Spleen (tissue), 3 donors: ENCODE data around the gene RGL1.

Source experiments
- POLR2A ChIP-seq, 3 donors: fragments of 450-650 bp; IDR thresholded peaks; one replicate each; pipeline ENCODE4 v1.5.1; 2017; ENCODE audit warnings: antibody characterized with exemption in 3 of 3, mild to moderate bottlenecking in 1 of 3
- POLR2AphosphoS5 ChIP-seq, 3 donors: sonication (generic); formaldehyde crosslinking; IDR thresholded peaks; one replicate each; pipeline ENCODE4 v1.5.1; 2017; ENCODE audit warnings: antibody characterized with exemption in 3 of 3

DNA sequence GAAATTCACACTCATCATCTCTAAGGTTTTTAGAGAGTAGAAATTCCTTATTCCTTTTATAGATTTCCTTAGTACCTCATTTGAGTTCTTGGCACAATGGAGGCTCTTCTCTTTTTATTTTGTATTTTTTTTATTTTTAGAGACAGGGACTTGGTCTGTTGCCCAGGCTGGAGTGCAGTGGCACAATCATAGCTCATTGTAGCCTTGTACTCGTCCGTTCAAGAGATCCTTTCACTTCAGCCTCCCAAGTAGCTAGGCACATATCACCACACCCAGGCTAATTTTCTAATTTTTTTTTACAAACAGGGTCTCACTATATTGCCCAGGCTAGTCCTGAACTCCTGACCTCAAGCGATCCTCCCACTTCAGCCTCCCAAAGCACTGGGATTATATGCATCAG is 29.6 kb downstream of the RGL1 start:
- no peak for TF ChIP-seq POLR2AphosphoS5 (IDR thresholded peaks at IDR 0.05)
- TF ChIP-seq POLR2A (IDR thresholded peaks at IDR 0.05), result no peak
